A549 (cell line): Measurements from ENCODE around the gene SNAPC5.

Experiments
- CBX8 ChIP-seq: fragments of 200-600 bp; sonication (generic); IDR thresholded peaks from 2 replicates; pipeline ENCODE4 v1.6.1; 2016
- EP300 ChIP-seq, 2 experiments: fragments of >200 bp; sonication (Bioruptor Twin); formaldehyde crosslinking; IDR thresholded peaks; 2 replicates in 1 of 2; 3 replicates in 1 of 2; pipeline ENCODE4 v1.6.1; 2016 to 2017
- POLR2A ChIP-seq: IDR thresholded peaks from 2 replicates; pipeline ENCODE4 v1.6.1; 2012; ENCODE audit warnings: mild to moderate bottlenecking, low read length
- POLR2AphosphoS2 ChIP-seq: conservative IDR thresholded peaks from 2 replicates; pipeline ENCODE4 v1.6.1; 2012; ENCODE audit warnings: low read length, improper control_type of control experiment, inconsistent platforms
- RAD21 ChIP-seq, 2 experiments: fragments of >200 bp in 1 of 2; sonication (Bioruptor Twin) in 1 of 2; formaldehyde crosslinking in 1 of 2; IDR thresholded peaks in 1 of 2; conservative IDR thresholded peaks in 1 of 2; 2 replicates in 1 of 2; 3 replicates in 1 of 2; pipeline ENCODE4 v1.6.1; 2012 to 2018; ENCODE audit warnings: inconsistent platforms in 1 of 2
- SMC3 ChIP-seq: fragments of >200 bp; sonication (Bioruptor Twin); formaldehyde crosslinking; IDR thresholded peaks from 3 replicates; pipeline ENCODE4 v1.6.1; 2018; ENCODE audit warnings: inconsistent platforms
- TF ChIP-seq, protein P1 (sequence below): fragments of >200 bp; sonication (Bioruptor Twin); formaldehyde crosslinking; IDR thresholded peaks from 3 replicates; pipeline ENCODE4 v1.5.1; 2016
- TF ChIP-seq, protein P2 (sequence below): fragments of >200 bp; sonication (Bioruptor Twin); formaldehyde crosslinking; IDR thresholded peaks from 2 replicates; pipeline ENCODE4 v1.6.1; 2016

- TF ChIP-seq POLR2A, result no peak
- no peak for TF ChIP-seq SMC3
- TF ChIP-seq, protein P1, sequence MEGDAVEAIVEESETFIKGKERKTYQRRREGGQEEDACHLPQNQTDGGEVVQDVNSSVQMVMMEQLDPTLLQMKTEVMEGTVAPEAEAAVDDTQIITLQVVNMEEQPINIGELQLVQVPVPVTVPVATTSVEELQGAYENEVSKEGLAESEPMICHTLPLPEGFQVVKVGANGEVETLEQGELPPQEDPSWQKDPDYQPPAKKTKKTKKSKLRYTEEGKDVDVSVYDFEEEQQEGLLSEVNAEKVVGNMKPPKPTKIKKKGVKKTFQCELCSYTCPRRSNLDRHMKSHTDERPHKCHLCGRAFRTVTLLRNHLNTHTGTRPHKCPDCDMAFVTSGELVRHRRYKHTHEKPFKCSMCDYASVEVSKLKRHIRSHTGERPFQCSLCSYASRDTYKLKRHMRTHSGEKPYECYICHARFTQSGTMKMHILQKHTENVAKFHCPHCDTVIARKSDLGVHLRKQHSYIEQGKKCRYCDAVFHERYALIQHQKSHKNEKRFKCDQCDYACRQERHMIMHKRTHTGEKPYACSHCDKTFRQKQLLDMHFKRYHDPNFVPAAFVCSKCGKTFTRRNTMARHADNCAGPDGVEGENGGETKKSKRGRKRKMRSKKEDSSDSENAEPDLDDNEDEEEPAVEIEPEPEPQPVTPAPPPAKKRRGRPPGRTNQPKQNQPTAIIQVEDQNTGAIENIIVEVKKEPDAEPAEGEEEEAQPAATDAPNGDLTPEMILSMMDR, result no peak
- no peak for TF ChIP-seq CBX8
- TF ChIP-seq EP300 (IDR thresholded peaks at IDR 0.05), result no peak
- TF ChIP-seq, protein P2, sequence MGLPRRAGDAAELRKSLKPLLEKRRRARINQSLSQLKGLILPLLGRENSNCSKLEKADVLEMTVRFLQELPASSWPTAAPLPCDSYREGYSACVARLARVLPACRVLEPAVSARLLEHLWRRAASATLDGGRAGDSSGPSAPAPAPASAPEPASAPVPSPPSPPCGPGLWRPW, result no peak
- no peak for TF ChIP-seq RAD21 (conservative IDR thresholded peaks at IDR 0.05 in 1 of 2, IDR thresholded peaks at IDR 0.05 in 1 of 2)
- TF ChIP-seq POLR2AphosphoS2, result no peak
These were observed 37.5 kb upstream of the SNAPC5 start for GRCh38 chr15:66535056-66535455.
